WTC11 (cell line): ENCODE data around the gene MT1M. TPM values are rescaled to one million over a fixed set of nuclear protein-coding genes. Genes with fewer than 3 reads are reported as not detected.
A peak's percentile ranks its signal among the peaks of the same experiment; 100 is the strongest.

Source experiments
- ATAC-seq: fragments of 200-7000 bp; cut with Tn5 transposase; 2 replicates; pipeline ENCODE4 v1.10.0; 2021; ENCODE audit warnings: mild to moderate bottlenecking, moderate library complexity
- CTCF ChIA-PET: fragments of 300-600 bp; sonication (Branson Sonifier 250); formaldehyde crosslinking; loops from one replicate; lab custom pipeline; 2021; ENCODE audit warnings: antibody characterized with exemption; lab: Charles Lee
- POLR2A ChIA-PET: fragments of 350-600 bp; sonication (Branson Sonifier 250); formaldehyde crosslinking; loops from one replicate; lab custom pipeline; 2021; ENCODE audit warnings: antibody characterized with exemption; lab: Charles Lee
- DNase-seq: peaks from one replicate; pipeline ENCODE4 v3.0.0; 2021; ENCODE audit warnings: low spot score
- H3K27ac Mint-ChIP-seq: 2 replicates; pipeline ENCODE4 v1.8.0; 2021; ENCODE audit warnings: mixed read lengths
- H3K27me3 Mint-ChIP-seq: 2 replicates; pipeline ENCODE4 v1.8.0; 2021; ENCODE audit warnings: low read depth, mild to moderate bottlenecking, moderate library complexity, mixed read lengths
- H3K36me3 Mint-ChIP-seq: 2 replicates; pipeline ENCODE4 v1.8.0; 2021; ENCODE audit warnings: mixed read lengths
- H3K4me1 Mint-ChIP-seq: 2 replicates; pipeline ENCODE4 v1.8.0; 2022; ENCODE audit warnings: mixed read lengths
- H3K4me3 Mint-ChIP-seq: 2 replicates; pipeline ENCODE4 v1.8.0; 2021; ENCODE audit warnings: mild to moderate bottlenecking, moderate library complexity, mixed read lengths
- H3K9me3 Mint-ChIP-seq: 2 replicates; pipeline ENCODE4 v1.8.0; 2021; ENCODE audit warnings: mixed read lengths
- ATF1 ChIP-seq: sonication (generic); formaldehyde crosslinking; IDR thresholded peaks from 2 replicates; pipeline ENCODE4 v1.8.1; 2023; ENCODE audit warnings: mild to moderate bottlenecking, moderate library complexity, missing genetic modification reagents
- FOXP1 ChIP-seq: sonication (generic); formaldehyde crosslinking; IDR thresholded peaks from 2 replicates; pipeline ENCODE4 v1.8.0; 2022; ENCODE audit warnings: missing genetic modification reagents, mild to moderate bottlenecking, moderate library complexity, borderline replicate concordance
- JUN ChIP-seq: sonication (generic); formaldehyde crosslinking; IDR thresholded peaks from 2 replicates; pipeline ENCODE4 v1.8.0; 2023; ENCODE audit warnings: mild to moderate bottlenecking, missing genetic modification reagents
- MAX ChIP-seq: sonication (generic); formaldehyde crosslinking; IDR thresholded peaks from 2 replicates; pipeline ENCODE4 v1.8.0; 2022; ENCODE audit warnings: mild to moderate bottlenecking, missing genetic modification reagents
- PREB ChIP-seq: sonication (generic); formaldehyde crosslinking; IDR thresholded peaks from 2 replicates; pipeline ENCODE4 v1.8.1; 2022; ENCODE audit warnings: mild to moderate bottlenecking, missing genetic modification reagents, moderate library complexity, borderline replicate concordance
- ZBTB21 ChIP-seq: sonication (generic); formaldehyde crosslinking; IDR thresholded peaks from 2 replicates; pipeline ENCODE4 v1.8.1; 2023; ENCODE audit warnings: mild to moderate bottlenecking, missing genetic modification reagents, borderline replicate concordance
- ZNF232 ChIP-seq: sonication (generic); formaldehyde crosslinking; IDR thresholded peaks from 2 replicates; pipeline ENCODE4 v1.8.0; 2022; ENCODE audit warnings: mild to moderate bottlenecking, missing genetic modification reagents
- ZNF317 ChIP-seq: sonication (generic); formaldehyde crosslinking; IDR thresholded peaks from 2 replicates; pipeline ENCODE4 v1.8.1; 2023; ENCODE audit warnings: low read depth, mild to moderate bottlenecking, moderate library complexity, missing genetic modification reagents, borderline replicate concordance
- ZNF532 ChIP-seq: fragments of 250-450 bp; sonication (Bioruptor Pico); IDR thresholded peaks from 2 replicates; pipeline ENCODE4 v1.9.0; 2021; ENCODE audit warnings: mild to moderate bottlenecking, borderline replicate concordance
- total RNA-seq: library from RNA; stranded (reverse); gene quantifications from 3 replicates; pipeline ENCODE4 v1.2.3, GENCODE V29; 2021
- TF ChIP-seq, protein P1 (sequence below): sonication (generic); formaldehyde crosslinking; IDR thresholded peaks from 2 replicates; pipeline ENCODE4 v1.8.0; 2022; ENCODE audit warnings: missing genetic modification reagents
- TF ChIP-seq, protein P2 (sequence below): sonication (generic); formaldehyde crosslinking; IDR thresholded peaks from 2 replicates; pipeline ENCODE4 v1.8.1; 2023; ENCODE audit warnings: mild to moderate bottlenecking, moderate library complexity, missing genetic modification reagents

Gene MT1M
- total RNA-seq, 1 experiment from 2014 or later: 4.7 TPM

- H3K36me3 Mint-ChIP-seq: peaks cover 2% of the 10 kb centered on the region; the same call in 1 of the 2 replicates
- peaks cover 49% of the 10 kb centered on the region for H3K4me1 Mint-ChIP-seq
- peaks cover 98% of the 10 kb centered on the region for H3K27me3 Mint-ChIP-seq
- peak; percentile 67 for DNase-seq
- peak; percentile 77 for ATAC-seq
- TF ChIP-seq PREB (CRISPR knock-in tag) (peak; percentile 59; the same call in 1 of the 2 replicates), ZNF317 (CRISPR knock-in tag) (0 out of 2 replicates have a peak, but pooled peaks have one; percentile 14), ZNF232 (CRISPR knock-in tag) (no peak), FOXP1 (CRISPR knock-in tag) (0 out of 2 replicates have a peak, but pooled peaks have one; percentile 67), MAX (CRISPR knock-in tag) (peak; percentile 57), ATF1 (CRISPR knock-in tag) (no peak), JUN (CRISPR knock-in tag) (no peak)
- TF ChIP-seq, protein P1, sequence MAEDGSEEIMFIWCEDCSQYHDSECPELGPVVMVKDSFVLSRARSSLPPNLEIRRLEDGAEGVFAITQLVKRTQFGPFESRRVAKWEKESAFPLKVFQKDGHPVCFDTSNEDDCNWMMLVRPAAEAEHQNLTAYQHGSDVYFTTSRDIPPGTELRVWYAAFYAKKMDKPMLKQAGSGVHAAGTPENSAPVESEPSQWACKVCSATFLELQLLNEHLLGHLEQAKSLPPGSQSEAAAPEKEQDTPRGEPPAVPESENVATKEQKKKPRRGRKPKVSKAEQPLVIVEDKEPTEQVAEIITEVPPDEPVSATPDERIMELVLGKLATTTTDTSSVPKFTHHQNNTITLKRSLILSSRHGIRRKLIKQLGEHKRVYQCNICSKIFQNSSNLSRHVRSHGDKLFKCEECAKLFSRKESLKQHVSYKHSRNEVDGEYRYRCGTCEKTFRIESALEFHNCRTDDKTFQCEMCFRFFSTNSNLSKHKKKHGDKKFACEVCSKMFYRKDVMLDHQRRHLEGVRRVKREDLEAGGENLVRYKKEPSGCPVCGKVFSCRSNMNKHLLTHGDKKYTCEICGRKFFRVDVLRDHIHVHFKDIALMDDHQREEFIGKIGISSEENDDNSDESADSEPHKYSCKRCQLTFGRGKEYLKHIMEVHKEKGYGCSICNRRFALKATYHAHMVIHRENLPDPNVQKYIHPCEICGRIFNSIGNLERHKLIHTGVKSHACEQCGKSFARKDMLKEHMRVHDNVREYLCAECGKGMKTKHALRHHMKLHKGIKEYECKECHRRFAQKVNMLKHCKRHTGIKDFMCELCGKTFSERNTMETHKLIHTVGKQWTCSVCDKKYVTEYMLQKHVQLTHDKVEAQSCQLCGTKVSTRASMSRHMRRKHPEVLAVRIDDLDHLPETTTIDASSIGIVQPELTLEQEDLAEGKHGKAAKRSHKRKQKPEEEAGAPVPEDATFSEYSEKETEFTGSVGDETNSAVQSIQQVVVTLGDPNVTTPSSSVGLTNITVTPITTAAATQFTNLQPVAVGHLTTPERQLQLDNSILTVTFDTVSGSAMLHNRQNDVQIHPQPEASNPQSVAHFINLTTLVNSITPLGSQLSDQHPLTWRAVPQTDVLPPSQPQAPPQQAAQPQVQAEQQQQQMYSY (CRISPR knock-in tag): peak; percentile 90
- TF ChIP-seq, protein P2, sequence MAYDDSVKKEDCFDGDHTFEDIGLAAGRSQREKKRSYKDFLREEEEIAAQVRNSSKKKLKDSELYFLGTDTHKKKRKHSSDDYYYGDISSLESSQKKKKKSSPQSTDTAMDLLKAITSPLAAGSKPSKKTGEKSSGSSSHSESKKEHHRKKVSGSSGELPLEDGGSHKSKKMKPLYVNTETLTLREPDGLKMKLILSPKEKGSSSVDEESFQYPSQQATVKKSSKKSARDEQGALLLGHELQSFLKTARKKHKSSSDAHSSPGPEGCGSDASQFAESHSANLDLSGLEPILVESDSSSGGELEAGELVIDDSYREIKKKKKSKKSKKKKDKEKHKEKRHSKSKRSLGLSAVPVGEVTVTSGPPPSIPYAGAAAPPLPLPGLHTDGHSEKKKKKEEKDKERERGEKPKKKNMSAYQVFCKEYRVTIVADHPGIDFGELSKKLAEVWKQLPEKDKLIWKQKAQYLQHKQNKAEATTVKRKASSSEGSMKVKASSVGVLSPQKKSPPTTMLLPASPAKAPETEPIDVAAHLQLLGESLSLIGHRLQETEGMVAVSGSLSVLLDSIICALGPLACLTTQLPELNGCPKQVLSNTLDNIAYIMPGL (CRISPR knock-in tag): peak; percentile 69
- H3K27ac Mint-ChIP-seq: no peak within 1 kb of the TSS
- H3K9me3 Mint-ChIP-seq: peaks cover 8% of the 10 kb centered on the region; the same call in 1 of the 2 replicates
- peak within 1 kb of the TSS; percentile 77 for H3K4me3 Mint-ChIP-seq
- ChIA-PET CTCF (interaction anchor here (0.7 to 2.4 kb wide), 7 partner anchors 7 to 76 kb away, joined by 3 to 8 read pairs (median 6); partner anchors contain the start of gene MT2A), POLR2A (interaction anchor here (0.6 to 4.9 kb wide), 19 partner anchors 8 to 78 kb away, joined by 3 to 68 read pairs (median 4); partner anchors contain the start of genes MT1A, MT1F, MT1G and MT1H)
Observed at GRCh38 chr16:56625140-56625942, 7.1 kb upstream of the MT1M start, which contains the start of gene MT1E. TSS of gene MT1E (plus strand) at chr16:56625781. CDS start at chr16:56625852, 71 bp downstream.

GRCh38 chr16:56625943-56626654 is 6.4 kb upstream of the MT1M start:
- H3K4me1 Mint-ChIP-seq: peaks cover 43% of the 10 kb centered on the region
- TF ChIP-seq ZBTB21 (no peak), ATF1 (CRISPR knock-in tag) (no peak), ZNF532 (no peak)
- TF ChIP-seq, all 79 proteins: peak for 0
- ATAC-seq: peak; percentile 15
- peaks cover 2% of the 10 kb centered on the region; the same call in 1 of the 2 replicates for H3K36me3 Mint-ChIP-seq
- H3K27me3 Mint-ChIP-seq: peaks cover 98% of the 10 kb centered on the region
- peaks cover 8% of the 10 kb centered on the region; the same call in 1 of the 2 replicates for H3K9me3 Mint-ChIP-seq
- H3K27ac Mint-ChIP-seq: no peak overlapping the region
- DNase-seq: no peak
- CTCF ChIA-PET: interaction anchor here (0.9 to 2.4 kb wide), 7 partner anchors 8 to 76 kb away, joined by 3 to 8 read pairs (median 6); no protein-coding TSS in a partner anchor
- POLR2A ChIA-PET: interaction anchor here (0.7 to 4.9 kb wide), 17 partner anchors 8 to 78 kb away, joined by 3 to 68 read pairs (median 6); partner anchors contain the start of genes MT1A, MT1F, MT1G and MT1H
- peak overlapping the region; percentile 74 for H3K4me3 Mint-ChIP-seq
